Fibroblast of pulmonary artery (primary cell): ENCODE measurements around the gene POLD4.

Experiments used
- DNase-seq: peaks from one replicate; pipeline ENCODE4 v3.0.0-alpha.2; 2010; ENCODE audit warnings: low read depth
- H3K4me3 ChIP-seq: replicated peaks from 2 replicates; pipeline ENCODE4 v1.5.1; 2011; ENCODE audit warnings: low read depth, mild to moderate bottlenecking, control low read depth, low read length, moderate library complexity
- CTCF ChIP-seq: IDR thresholded peaks from 2 replicates; pipeline ENCODE4 v1.5.1; 2011; ENCODE audit warnings: mild to moderate bottlenecking, control low read depth, low read length, inconsistent platforms; ENCODE audit errors: missing control alignments

Gene POLD4

GRCh38 chr11:67372993-67373647 is 19.8 kb upstream of the POLD4 start, which contains the start of gene CLCF1:
Gene CLCF1 (minus strand): TSS chr11:67373598. CDS start chr11:67373539, 59 bp downstream.
- H3K4me3 ChIP-seq = peak within 1 kb of the TSS; percentile 64
- TF ChIP-seq CTCF = no peak
- peak; percentile 74 for DNase-seq

GRCh38 chr11:67372321-67372992 is 19.1 kb upstream of the POLD4 start:
- peak overlapping the region; percentile 64 for H3K4me3 ChIP-seq
- no peak for TF ChIP-seq CTCF

GRCh38 chr11:67371911-67372320 is 18.6 kb upstream of the POLD4 start:
- TF ChIP-seq CTCF = no peak
- H3K4me3 ChIP-seq = peak overlapping the region; percentile 64

More at GRCh38 chr11:67372321-67372992, 19.1 kb upstream of the POLD4 start:
- DNase-seq = no peak

GRCh38 chr11:67371189-67371910 is 18.0 kb upstream of the POLD4 start:
- peak overlapping the region; percentile 64 for H3K4me3 ChIP-seq
- DNase-seq = peak; percentile 61
- TF ChIP-seq CTCF = peak; percentile 53

More at GRCh38 chr11:67371911-67372320, 18.6 kb upstream of the POLD4 start:
- no peak for DNase-seq

GRCh38 chr11:67370351-67371076 is 17.2 kb upstream of the POLD4 start:
- TF ChIP-seq CTCF = no peak
- DNase-seq = peak; percentile 55
- H3K4me3 ChIP-seq = peak overlapping the region; percentile 64

GRCh38 chr11:67369801-67370284 is 16.5 kb upstream of the POLD4 start:
- no peak for TF ChIP-seq CTCF
- peak; percentile 42 for DNase-seq
- no peak overlapping the region for H3K4me3 ChIP-seq
